ENCODE data around the gene ANTXR1.

The ANTXR1 gene

GRCh38 chr2:69180227-69180626 lies 167.2 kb downstream of the ANTXR1 start:
- TF ChIP-seq EZH2phosphoT487 (IDR thresholded peaks at IDR 0.05; ENCODE audit: low read depth) (no peak), CTCF (IDR thresholded peaks at IDR 0.05; ENCODE audit: low read depth, low read length) (no peak)
- Histone ChIP-seq H3K4me1 (ENCODE audit: low read length) (peaks cover 8% of the 10 kb centered on the region), H3K79me2 (ENCODE audit: low read length) (no peaks in the 10 kb centered on the region), H3K4me3 (ENCODE audit: low read length) (no peak overlapping the region), H4K20me1 (ENCODE audit: insufficient read depth, low read length) (no peaks in the 10 kb centered on the region), H2AFZ (ENCODE audit: low read depth, low read length) (no peak overlapping the region), H3K9ac (ENCODE audit: low read length) (no peak overlapping the region), H3K27me3 (ENCODE audit: low read depth, low read length) (peaks cover 13% of the 10 kb centered on the region; the same call in 1 of the 2 replicates), H3K27ac (ENCODE audit: low read length) (no peak overlapping the region), H3K9me3 (ENCODE audit: insufficient read depth, low read length) (no peaks in the 10 kb centered on the region), H3K4me2 (ENCODE audit: low read length) (no peak overlapping the region), H3K36me3 (replicated peaks; ENCODE audit: low read depth, low read length) (no peaks in the 10 kb centered on the region)

DNA sequence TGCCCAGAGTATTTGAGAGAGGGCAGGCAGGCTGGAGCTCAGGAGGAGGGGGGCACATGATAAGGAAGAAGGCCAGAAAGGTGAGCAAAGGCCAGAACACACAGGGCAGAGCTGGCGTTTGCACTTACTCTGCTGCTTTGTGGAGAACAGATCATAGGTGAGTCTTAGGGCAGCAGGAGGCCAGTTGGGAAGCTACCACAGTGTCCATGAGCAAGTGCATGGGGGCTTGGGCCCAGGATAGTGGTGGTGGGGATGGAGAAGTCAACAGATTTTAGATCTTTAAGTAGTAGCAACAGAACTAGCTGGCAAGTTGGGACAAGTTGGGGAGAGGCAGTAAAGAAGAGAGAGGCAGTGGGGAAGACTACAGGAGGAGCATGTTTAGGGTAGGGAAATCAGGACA lies 168.0 kb downstream of the ANTXR1 start:
- H3K4me2 ChIP-seq (ENCODE audit: low read length) = no peak overlapping the region
- H3K4me1 ChIP-seq (ENCODE audit: low read length) = peaks cover 8% of the 10 kb centered on the region
- H3K27ac ChIP-seq (ENCODE audit: low read length) = no peak overlapping the region
- no peak overlapping the region for H3K4me3 ChIP-seq (ENCODE audit: low read length)
- no peaks in the 10 kb centered on the region for H3K9me3 ChIP-seq (ENCODE audit: insufficient read depth, low read length)
- H3K36me3 ChIP-seq (replicated peaks; ENCODE audit: low read depth, low read length) = no peaks in the 10 kb centered on the region
- H3K9ac ChIP-seq (ENCODE audit: low read length) = no peak overlapping the region
- no peak overlapping the region for H2AFZ ChIP-seq (ENCODE audit: low read depth, low read length)
- no peaks in the 10 kb centered on the region for H4K20me1 ChIP-seq (ENCODE audit: insufficient read depth, low read length)
- TF ChIP-seq EZH2phosphoT487 (IDR thresholded peaks at IDR 0.05; ENCODE audit: low read depth) (no peak), CTCF (IDR thresholded peaks at IDR 0.05; ENCODE audit: low read depth, low read length) (no peak)
- H3K27me3 ChIP-seq (ENCODE audit: low read depth, low read length) = peaks cover 18% of the 10 kb centered on the region
- H3K79me2 ChIP-seq (ENCODE audit: low read length) = no peaks in the 10 kb centered on the region

DNA sequence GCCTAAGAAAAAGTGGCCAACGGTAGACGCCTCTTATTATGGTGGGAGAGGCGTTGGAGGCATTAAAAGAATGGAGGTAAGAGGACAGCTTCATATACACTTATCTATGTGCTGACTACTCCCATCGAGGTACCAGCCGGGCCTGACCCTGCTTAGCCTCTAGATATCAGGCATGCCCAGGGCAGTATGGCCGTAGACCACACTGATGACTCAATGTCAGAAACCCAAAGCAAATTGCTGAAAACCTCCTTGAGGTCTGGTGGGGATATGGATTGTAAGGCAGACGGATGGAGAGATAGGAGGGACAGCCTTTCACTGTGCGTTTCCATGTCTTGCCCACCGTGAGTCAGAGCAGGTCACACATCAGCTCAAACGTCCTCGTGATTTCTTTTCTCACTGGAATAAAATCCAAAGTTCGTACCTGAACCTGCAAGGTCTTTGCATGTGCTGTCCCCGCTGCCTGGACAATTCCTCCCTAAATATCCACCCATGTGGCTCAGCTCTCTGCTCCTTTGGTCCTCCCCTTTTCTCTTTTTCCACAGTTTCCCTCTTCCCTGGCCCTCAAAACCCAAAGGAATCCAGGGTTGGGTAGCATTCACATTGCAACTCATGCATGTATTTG lies 168.9 kb downstream of the ANTXR1 start:
- Histone ChIP-seq H3K4me2 (ENCODE audit: low read length) (no peak overlapping the region), H3K36me3 (replicated peaks; ENCODE audit: low read depth, low read length) (no peaks in the 10 kb centered on the region), H4K20me1 (ENCODE audit: insufficient read depth, low read length) (no peaks in the 10 kb centered on the region), H3K9ac (ENCODE audit: low read length) (no peak overlapping the region), H3K79me2 (ENCODE audit: low read length) (no peaks in the 10 kb centered on the region), H3K4me1 (ENCODE audit: low read length) (no peaks in the 10 kb centered on the region), H2AFZ (ENCODE audit: low read depth, low read length) (no peak overlapping the region), H3K27ac (ENCODE audit: low read length) (no peak overlapping the region), H3K4me3 (ENCODE audit: low read length) (no peak overlapping the region), H3K27me3 (ENCODE audit: low read depth, low read length) (peaks cover 23% of the 10 kb centered on the region), H3K9me3 (ENCODE audit: insufficient read depth, low read length) (no peaks in the 10 kb centered on the region)
- TF ChIP-seq EZH2phosphoT487 (IDR thresholded peaks at IDR 0.05; ENCODE audit: low read depth) (no peak), CTCF (IDR thresholded peaks at IDR 0.05; ENCODE audit: low read depth, low read length) (no peak)

DNA sequence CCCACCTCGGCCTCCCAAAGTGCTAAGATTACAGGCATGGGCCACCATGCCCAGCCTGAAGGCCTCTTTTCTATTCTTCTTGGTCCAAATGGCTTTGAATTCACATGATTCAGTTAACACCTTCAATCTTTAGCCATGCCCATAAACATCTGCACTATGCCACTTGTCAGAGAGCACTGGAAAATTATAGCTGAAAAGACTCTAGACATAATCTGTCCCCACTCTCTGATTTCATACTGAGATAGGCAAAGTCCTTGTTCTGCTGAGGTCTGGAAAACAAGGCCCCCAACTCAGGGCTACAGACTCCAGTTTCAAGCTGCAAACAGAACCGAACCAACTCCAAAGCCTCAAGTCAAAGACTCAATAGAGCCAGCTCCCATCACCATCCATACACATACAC lies 170.7 kb downstream of the ANTXR1 start:
- Histone ChIP-seq H4K20me1 (ENCODE audit: insufficient read depth, low read length) (no peaks in the 10 kb centered on the region), H3K4me3 (ENCODE audit: low read length) (no peak overlapping the region), H3K36me3 (replicated peaks; ENCODE audit: low read depth, low read length) (no peaks in the 10 kb centered on the region), H3K9me3 (ENCODE audit: insufficient read depth, low read length) (no peaks in the 10 kb centered on the region), H3K4me1 (ENCODE audit: low read length) (no peaks in the 10 kb centered on the region), H3K79me2 (ENCODE audit: low read length) (no peaks in the 10 kb centered on the region), H3K27ac (ENCODE audit: low read length) (no peak overlapping the region), H3K9ac (ENCODE audit: low read length) (no peak overlapping the region), H3K27me3 (ENCODE audit: low read depth, low read length) (peaks cover 29% of the 10 kb centered on the region; the same call in 1 of the 2 replicates), H2AFZ (ENCODE audit: low read depth, low read length) (no peak overlapping the region), H3K4me2 (ENCODE audit: low read length) (no peak overlapping the region)
- TF ChIP-seq EZH2phosphoT487 (IDR thresholded peaks at IDR 0.05; ENCODE audit: low read depth) = no peak
- TF ChIP-seq CTCF (IDR thresholded peaks at IDR 0.05; ENCODE audit: low read depth, low read length) = no peak
